ENCODE measurements around the gene DRC3. TPM values are rescaled to one million over a fixed set of nuclear protein-coding genes. Genes with fewer than 3 reads are reported as not detected.

DRC3 gene
- total and polyA plus RNA-seq, 2 donors (not counting 3 experiments of a cell fraction or from before 2014, with no cell fraction given), result 1.6 to 2.9 TPM

- ChIA-PET CTCF (no interaction called here), POLR2A (no interaction called here)
- H3K9me3 ChIP-seq (replicated peaks; ENCODE audit: control insufficient read depth, insufficient read depth, low read length), result no peaks in the 10 kb centered on the region
- no peak overlapping the region for H2AFZ ChIP-seq (ENCODE audit: low read depth, low read length)
- no peaks in the 10 kb centered on the region for H3K9me1 ChIP-seq (replicated peaks; ENCODE audit: control insufficient read depth, extremely low read depth, insufficient read depth, low read length)
- no peak overlapping the region for H3K27ac ChIP-seq (ENCODE audit: insufficient read depth, low read depth, low read length)
- H3K4me3 ChIP-seq (replicated peaks in 1 of 3; ENCODE audit: insufficient read depth in 1 of 3, low read depth in 1 of 3, low read length in 3 of 3), result no peak overlapping the region
- dilution Hi-C loops (cut with MboI; ENCODE audit: extremely low pct_ligation_motif_present, low sequenced_read_pairs), result no loop called here
- no peaks in the 10 kb centered on the region for H3K27me3 ChIP-seq (ENCODE audit: control insufficient read depth in 2 of 2, insufficient read depth in 2 of 2, low read length in 2 of 2)
- FAIRE-seq (no peak), DNase-seq (ENCODE audit: low read depth, low spot score) (no peak)
- BruUV-seq (replicated peaks), result no TSS peak
- no peak overlapping the region for H3K4me2 ChIP-seq (ENCODE audit: insufficient read depth, low read length)
- no peaks in the 10 kb centered on the region for H3K36me3 ChIP-seq (ENCODE audit: control insufficient read depth in 2 of 2, extremely low read depth in 1 of 2, insufficient read depth in 2 of 2, low read length in 2 of 2)
- TF ChIP-seq CTCF (IDR thresholded peaks at IDR 0.05; ENCODE audit: extremely low read depth in 1 of 2, insufficient read depth in 1 of 2, low read depth in 1 of 2, low read length in 2 of 2) (no peak), JUN (IDR thresholded peaks at IDR 0.05; ENCODE audit: borderline replicate concordance, insufficient read depth, insufficient read length, low read depth) (no peak), FOS (IDR thresholded peaks at IDR 0.05; ENCODE audit: borderline replicate concordance, insufficient read depth, low read length) (no peak), EZH2 (IDR thresholded peaks at IDR 0.05; ENCODE audit: borderline replicate concordance, low read depth, low read length, severe bottlenecking) (no peak), MYC (IDR thresholded peaks at IDR 0.05; ENCODE audit: low read depth, low read length) (no peak), GATA2 (IDR thresholded peaks at IDR 0.05; ENCODE audit: insufficient read depth, insufficient read length, low read depth, low read length) (no peak), POLR2A (IDR thresholded peaks at IDR 0.05; ENCODE audit: low read depth, low read length) (no peak), POLR2AphosphoS5 (IDR thresholded peaks at IDR 0.05; ENCODE audit: insufficient read depth, low read depth, low read length) (no peak), MAX (IDR thresholded peaks at IDR 0.05; ENCODE audit: insufficient read depth, insufficient read length) (no peak)
- peaks cover 3% of the 10 kb centered on the region for H3K79me2 ChIP-seq (ENCODE audit: control insufficient read depth, insufficient read depth, low read length)
- intact Hi-C loops (cut with micrococcal nuclease), result no loop called here
- H3K4me1 ChIP-seq (ENCODE audit: control insufficient read depth, extremely low read depth, insufficient read depth, low read length), result peaks cover 6% of the 10 kb centered on the region
- no peaks in the 10 kb centered on the region for H4K20me1 ChIP-seq (replicated peaks; ENCODE audit: control insufficient read depth, extremely low read depth, insufficient read depth, low read length)
- H3K9ac ChIP-seq (replicated peaks; ENCODE audit: extremely low read depth, insufficient read depth, low read length), result no peak overlapping the region
Observed at GRCh38 chr17:17951524-17951923, 21.1 kb upstream of the DRC3 start.
